Gastrocnemius medialis (tissue), 4 donors: ENCODE results near the gene RSBN1L.

Source experiments
- POLR2A ChIP-seq, 2 donors: fragments of 450-650 bp; IDR thresholded peaks; one replicate each; pipeline ENCODE4 v1.6.1; 2017; ENCODE audit warnings: antibody characterized with exemption in 2 of 2, mild to moderate bottlenecking in 2 of 2, moderate library complexity in 2 of 2
- TF ChIP-seq, protein P1 (sequence below), 5 experiments: fragments of 450-650 bp in 3 of 5; fragments of 200-600 bp in 2 of 5; sonication (generic) in 2 of 5; IDR thresholded peaks in 4 of 5; conservative IDR thresholded peaks in 1 of 5; 1 replicate in 4 of 5; 2 replicates in 1 of 5; pipeline ENCODE4 v1.5.1; 2016 to 2019; ENCODE audit warnings: antibody characterized with exemption in 5 of 5, mild to moderate bottlenecking in 3 of 5, moderate library complexity in 3 of 5

DNA sequence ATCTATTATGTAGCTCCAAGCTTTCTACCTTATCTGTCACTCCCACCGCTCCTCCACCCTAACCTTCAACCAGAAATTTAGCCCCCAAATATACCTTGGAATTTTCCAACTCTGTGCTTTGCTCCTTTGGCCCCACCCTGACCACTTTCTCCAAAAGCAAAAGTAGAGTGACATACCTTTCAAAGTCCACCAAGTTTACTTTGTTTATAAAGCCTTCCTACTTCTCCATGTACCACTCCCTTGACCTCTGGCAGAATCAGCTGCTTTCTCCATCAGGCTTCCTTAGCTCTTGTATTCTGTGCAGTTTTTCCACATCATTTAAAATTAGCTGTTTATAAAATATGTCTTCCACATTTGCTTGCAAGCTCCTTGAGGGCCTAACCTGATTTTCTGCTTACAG is 40.9 kb upstream of the RSBN1L start:
- no peak for TF ChIP-seq POLR2A (IDR thresholded peaks at IDR 0.05)
- TF ChIP-seq, protein P1, sequence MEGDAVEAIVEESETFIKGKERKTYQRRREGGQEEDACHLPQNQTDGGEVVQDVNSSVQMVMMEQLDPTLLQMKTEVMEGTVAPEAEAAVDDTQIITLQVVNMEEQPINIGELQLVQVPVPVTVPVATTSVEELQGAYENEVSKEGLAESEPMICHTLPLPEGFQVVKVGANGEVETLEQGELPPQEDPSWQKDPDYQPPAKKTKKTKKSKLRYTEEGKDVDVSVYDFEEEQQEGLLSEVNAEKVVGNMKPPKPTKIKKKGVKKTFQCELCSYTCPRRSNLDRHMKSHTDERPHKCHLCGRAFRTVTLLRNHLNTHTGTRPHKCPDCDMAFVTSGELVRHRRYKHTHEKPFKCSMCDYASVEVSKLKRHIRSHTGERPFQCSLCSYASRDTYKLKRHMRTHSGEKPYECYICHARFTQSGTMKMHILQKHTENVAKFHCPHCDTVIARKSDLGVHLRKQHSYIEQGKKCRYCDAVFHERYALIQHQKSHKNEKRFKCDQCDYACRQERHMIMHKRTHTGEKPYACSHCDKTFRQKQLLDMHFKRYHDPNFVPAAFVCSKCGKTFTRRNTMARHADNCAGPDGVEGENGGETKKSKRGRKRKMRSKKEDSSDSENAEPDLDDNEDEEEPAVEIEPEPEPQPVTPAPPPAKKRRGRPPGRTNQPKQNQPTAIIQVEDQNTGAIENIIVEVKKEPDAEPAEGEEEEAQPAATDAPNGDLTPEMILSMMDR (IDR thresholded peaks at IDR 0.05 in 4 of 5, conservative IDR thresholded peaks at IDR 0.05 in 1 of 5), result no peak
